Femur (tissue), 1 donor: ENCODE data around the gene PARD6G.
A peak's percentile ranks its signal among the peaks of the same experiment; 100 is the strongest.

ENCODE experiments used
- DNase-seq: peaks from one replicate; pipeline ENCODE4 v3.0.0-alpha.2; 2017

Gene PARD6G

GRCh38 chr18:80136679-80137078, 110.6 kb downstream of the PARD6G start:
- no peak for DNase-seq

GRCh38 chr18:80135136-80135535, 112.2 kb downstream of the PARD6G start:
- no peak for DNase-seq

- DNase-seq: no peak
These were observed 114.2 kb downstream of the PARD6G start for GRCh38 chr18:80133124-80133523.

- DNase-seq: no peak
These were observed 115.0 kb downstream of the PARD6G start for GRCh38 chr18:80132180-80132812.

- no peak for DNase-seq
These were observed 116.8 kb downstream of the PARD6G start for GRCh38 chr18:80130555-80130954.

GRCh38 chr18:80129672-80130367, 117.5 kb downstream of the PARD6G start:
- no peak for DNase-seq

- DNase-seq: no peak
These were observed 119.7 kb downstream of the PARD6G start for GRCh38 chr18:80127635-80128034.

- no peak for DNase-seq
These were observed 120.5 kb downstream of the PARD6G start for GRCh38 chr18:80126797-80127196.

GRCh38 chr18:80124131-80124530, 123.2 kb downstream of the PARD6G start:
- DNase-seq: no peak

- no peak for DNase-seq
These were observed 126.4 kb downstream of the PARD6G start for GRCh38 chr18:80120932-80121331.

GRCh38 chr18:80119111-80119510, 128.2 kb downstream of the PARD6G start:
- DNase-seq: no peak

- DNase-seq: no peak
These were observed 132.3 kb downstream of the PARD6G start for GRCh38 chr18:80115035-80115434.

- DNase-seq: no peak
These were observed 134.6 kb downstream of the PARD6G start for GRCh38 chr18:80112624-80113248.

- DNase-seq: peak; percentile 62
These were observed 137.6 kb downstream of the PARD6G start for GRCh38 chr18:80109676-80110078.

GRCh38 chr18:80108739-80109675, 138.3 kb downstream of the PARD6G start, which contains the start of gene ADNP2:
TSS of gene ADNP2 (plus strand) at chr18:80109262. CDS start at chr18:80117543, 8,281 bp downstream.
- peak; percentile 92 for DNase-seq

GRCh38 chr18:80108121-80108536, 139.2 kb downstream of the PARD6G start:
- peak; percentile 34 for DNase-seq

GRCh38 chr18:80107426-80107825, 139.9 kb downstream of the PARD6G start:
- DNase-seq: no peak
